CD4-positive, alpha-beta T cell (primary cell): ENCODE measurements around the gene ZNF565. TPM values are rescaled to one million over a fixed set of nuclear protein-coding genes. Genes with fewer than 3 reads are reported as not detected.

Experiments used
- ATAC-seq: fragments of 200-7000 bp; cut with Tn5 transposase; one replicate; pipeline ENCODE4 v1.10.0; 2022; ENCODE audit warnings: mild to moderate bottlenecking; ENCODE audit not compliant: poor library complexity
- CTCF ChIA-PET: fragments of 350-600 bp; sonication (Branson Sonifier 250); formaldehyde crosslinking; loops from one replicate; lab custom pipeline; 2021; ENCODE audit warnings: antibody characterized with exemption, inconsistent platforms; lab: Charles Lee
- POLR2A ChIA-PET: fragments of 350-600 bp; sonication (Branson Sonifier 250); formaldehyde crosslinking; loops from one replicate; lab custom pipeline; 2021; ENCODE audit warnings: antibody characterized with exemption, inconsistent platforms; lab: Charles Lee
- DNase-seq, 14 experiments: peaks; one replicate each; pipeline ENCODE4 v3.0.0-alpha.2; 2013 to 2020; ENCODE audit warnings: mixed read lengths in 2 of 14
- H3K27ac ChIP-seq, 2 donors: one replicate each; pipeline versions ENCODE4 v1.5.1 to v1.7.0; 2013; ENCODE audit warnings: low read length in 2 of 2, low read depth in 1 of 2, mild to moderate bottlenecking in 1 of 2
- H3K27me3 ChIP-seq, 2 experiments: 1 replicate in 1 of 2; 2 replicates in 1 of 2; pipeline versions ENCODE4 v1.6.1 to v1.7.0; 2013; ENCODE audit warnings: low read length in 2 of 2, control low read depth in 1 of 2, mild to moderate bottlenecking in 1 of 2, moderate library complexity in 1 of 2; ENCODE audit not compliant: insufficient read depth in 2 of 2, control insufficient read depth in 1 of 2
- H3K36me3 ChIP-seq: one replicate; pipeline ENCODE4 v1.6.1; 2013; ENCODE audit warnings: low read length, control low read depth; ENCODE audit not compliant: insufficient read depth
- H3K4me1 ChIP-seq: one replicate; pipeline ENCODE4 v1.6.1; 2013; ENCODE audit warnings: low read length, control low read depth; ENCODE audit not compliant: insufficient read depth
- H3K4me3 ChIP-seq: one replicate; pipeline ENCODE4 v1.5.1; 2013; ENCODE audit warnings: mild to moderate bottlenecking, low read length, moderate library complexity
- H3K9me3 ChIP-seq, 2 experiments: 1 replicate in 1 of 2; 2 replicates in 1 of 2; pipeline versions ENCODE4 v1.6.1 to v1.7.0; 2013; ENCODE audit warnings: low read length in 2 of 2, mild to moderate bottlenecking in 2 of 2, control low read depth in 1 of 2, moderate library complexity in 1 of 2; ENCODE audit not compliant: control insufficient read depth in 1 of 2, insufficient read depth in 1 of 2
- H3K27ac Mint-ChIP-seq: one replicate; pipeline ENCODE4 v1.8.0; 2020; ENCODE audit warnings: mixed read lengths
- H3K27me3 Mint-ChIP-seq: one replicate; pipeline ENCODE4 v1.8.0; 2021; ENCODE audit warnings: mixed read lengths
- H3K36me3 Mint-ChIP-seq: one replicate; pipeline ENCODE4 v1.8.0; 2021; ENCODE audit warnings: low read depth, mixed read lengths
- H3K4me1 Mint-ChIP-seq: one replicate; pipeline ENCODE4 v1.8.0; 2021; ENCODE audit warnings: low read depth, mixed read lengths
- H3K4me3 Mint-ChIP-seq: one replicate; pipeline ENCODE4 v1.8.0; 2020; ENCODE audit warnings: mild to moderate bottlenecking, mixed read lengths
- H3K9me3 Mint-ChIP-seq: one replicate; pipeline ENCODE4 v1.8.0; 2020; ENCODE audit warnings: mixed read lengths
- intact Hi-C, 2 experiments: fragments of 100-400 bp; cut with DNase I in 1 of 2; cut with micrococcal nuclease in 1 of 2; formaldehyde crosslinking; loops; one replicate each; pipeline versions ENCODE4 v1.15.1 to v1.9.0; 2023 to 2025; cut with DNase I, micrococcal nuclease
- total RNA-seq, 174 experiments: library from RNA in 2 of 174; stranded (reverse) in 2 of 174; gene quantifications; one replicate each; pipeline ENCODE4 v1.2.3 and lab custom pipeline; 2021 to 2026
- TF ChIP-seq, protein P1 (sequence below): fragments of 200-600 bp; IDR thresholded peaks from one replicate; pipeline ENCODE4 v1.8.0; 2022; ENCODE audit warnings: antibody characterized with exemption, mild to moderate bottlenecking

ZNF565 gene
- total RNA-seq, 2 experiments from 2014 or later = 7.6 to 8.5 TPM

DNA sequence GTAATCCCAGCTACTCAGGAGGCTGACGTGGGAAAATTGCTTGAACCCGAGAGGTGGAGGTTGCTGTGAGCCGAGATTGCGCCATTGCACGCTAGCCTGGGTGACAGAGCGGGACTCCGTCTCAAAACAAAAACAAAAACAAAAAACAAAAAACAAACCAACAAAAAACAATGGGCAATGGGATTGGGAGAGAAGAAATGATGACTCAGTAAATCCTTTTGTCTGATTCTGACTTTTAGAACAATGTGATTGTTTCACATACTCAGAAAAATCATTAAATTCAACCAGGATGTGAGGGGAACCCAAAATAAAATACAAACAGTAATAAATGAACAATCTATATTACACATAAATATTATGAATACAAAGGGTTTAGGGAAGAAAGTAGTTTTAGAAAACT is 5.1 kb downstream of the ZNF565 start:
- intact Hi-C loops = no loop called here
- TF ChIP-seq, protein P1, sequence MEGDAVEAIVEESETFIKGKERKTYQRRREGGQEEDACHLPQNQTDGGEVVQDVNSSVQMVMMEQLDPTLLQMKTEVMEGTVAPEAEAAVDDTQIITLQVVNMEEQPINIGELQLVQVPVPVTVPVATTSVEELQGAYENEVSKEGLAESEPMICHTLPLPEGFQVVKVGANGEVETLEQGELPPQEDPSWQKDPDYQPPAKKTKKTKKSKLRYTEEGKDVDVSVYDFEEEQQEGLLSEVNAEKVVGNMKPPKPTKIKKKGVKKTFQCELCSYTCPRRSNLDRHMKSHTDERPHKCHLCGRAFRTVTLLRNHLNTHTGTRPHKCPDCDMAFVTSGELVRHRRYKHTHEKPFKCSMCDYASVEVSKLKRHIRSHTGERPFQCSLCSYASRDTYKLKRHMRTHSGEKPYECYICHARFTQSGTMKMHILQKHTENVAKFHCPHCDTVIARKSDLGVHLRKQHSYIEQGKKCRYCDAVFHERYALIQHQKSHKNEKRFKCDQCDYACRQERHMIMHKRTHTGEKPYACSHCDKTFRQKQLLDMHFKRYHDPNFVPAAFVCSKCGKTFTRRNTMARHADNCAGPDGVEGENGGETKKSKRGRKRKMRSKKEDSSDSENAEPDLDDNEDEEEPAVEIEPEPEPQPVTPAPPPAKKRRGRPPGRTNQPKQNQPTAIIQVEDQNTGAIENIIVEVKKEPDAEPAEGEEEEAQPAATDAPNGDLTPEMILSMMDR = no peak
- ChIA-PET CTCF (no interaction called here), POLR2A (no interaction called here)
- Histone ChIP-seq H3K4me3 (no peak overlapping the region), H3K27ac (no peak overlapping the region), H3K36me3 (no peaks in the 10 kb centered on the region), H3K27me3 (no peaks in the 10 kb centered on the region), H3K9me3 (no peaks in the 10 kb centered on the region), H3K4me1 (peaks cover 9% of the 10 kb centered on the region)
- Mint-ChIP-seq H3K27me3 (no peaks in the 10 kb centered on the region), H3K27ac (no peak overlapping the region), H3K4me1 (no peaks in the 10 kb centered on the region), H3K36me3 (peaks cover 19% of the 10 kb centered on the region), H3K9me3 (no peaks in the 10 kb centered on the region), H3K4me3 (no peak overlapping the region)
- ATAC-seq (no peak), DNase-seq (no peak)

DNA sequence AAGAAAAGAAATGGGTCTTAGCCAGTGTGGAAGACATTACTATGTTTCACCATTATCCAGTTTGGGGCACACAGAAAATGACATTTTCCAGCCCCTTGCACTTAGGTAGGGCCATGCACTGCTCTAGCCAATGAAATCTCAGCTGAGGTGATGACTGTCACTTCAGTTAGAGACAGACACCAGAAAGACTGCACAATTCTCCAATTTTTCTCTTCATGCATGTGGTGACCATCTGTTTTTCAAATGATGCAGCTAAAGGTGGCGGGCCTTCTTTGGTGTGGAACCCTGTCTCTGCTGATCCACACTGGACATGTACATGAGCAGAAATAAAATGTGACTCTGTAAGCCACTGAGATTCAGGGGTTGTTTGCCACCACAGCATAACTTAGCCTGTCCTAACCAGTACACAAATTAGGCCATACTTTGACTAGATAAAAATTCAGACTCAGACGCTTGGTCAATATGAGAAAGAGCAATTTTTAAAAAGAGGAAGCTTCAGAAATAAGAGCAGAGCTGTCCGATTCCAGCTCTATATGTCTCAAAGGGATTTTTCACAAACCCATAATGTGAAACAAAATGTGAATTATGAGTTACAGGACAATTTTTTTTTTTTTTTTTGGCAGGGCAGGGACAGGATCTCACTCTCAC is 6.7 kb downstream of the ZNF565 start:
- H3K4me3 ChIP-seq = no peak overlapping the region
- no peaks in the 10 kb centered on the region for H3K9me3 Mint-ChIP-seq
- no peak overlapping the region for H3K27ac Mint-ChIP-seq
- intact Hi-C loops = no loop called here
- no peaks in the 10 kb centered on the region for H3K4me1 ChIP-seq
- peaks cover 20% of the 10 kb centered on the region for H3K36me3 Mint-ChIP-seq
- DNase-seq (no peak), ATAC-seq (no peak)
- H3K4me1 Mint-ChIP-seq = peaks cover under 1% of the 10 kb centered on the region
- TF ChIP-seq, protein P1 = no peak
- no peaks in the 10 kb centered on the region for H3K9me3 ChIP-seq
- H3K27me3 ChIP-seq = no peaks in the 10 kb centered on the region
- ChIA-PET POLR2A (no interaction called here), CTCF (no interaction called here)
- no peak overlapping the region for H3K4me3 Mint-ChIP-seq
- no peak overlapping the region for H3K27ac ChIP-seq
- H3K27me3 Mint-ChIP-seq = no peaks in the 10 kb centered on the region
- no peaks in the 10 kb centered on the region for H3K36me3 ChIP-seq

DNA sequence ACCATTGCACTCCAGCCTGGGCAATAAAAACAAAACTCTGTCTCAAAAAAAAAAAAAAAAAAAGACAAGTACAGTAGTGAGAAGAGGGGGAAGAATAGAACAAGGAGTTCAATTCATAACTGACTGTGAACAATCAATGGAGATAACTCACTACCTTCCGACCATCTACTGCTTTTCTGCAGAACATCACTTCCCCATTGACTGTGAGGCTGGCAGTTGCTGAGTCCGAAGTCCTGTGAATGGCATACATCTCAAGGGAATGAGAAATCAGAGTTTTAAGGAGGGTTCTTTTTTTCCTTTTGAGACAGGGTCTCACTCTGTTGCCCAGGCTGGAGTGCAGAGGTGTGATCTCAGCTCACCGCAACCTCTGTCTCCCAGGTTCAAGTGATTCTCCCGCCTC is 11.2 kb downstream of the ZNF565 start:
- Histone ChIP-seq H3K4me3 (no peak overlapping the region), H3K36me3 (peaks cover 10% of the 10 kb centered on the region), H3K9me3 (no peaks in the 10 kb centered on the region), H3K4me1 (no peaks in the 10 kb centered on the region), H3K27ac (no peak overlapping the region), H3K27me3 (no peaks in the 10 kb centered on the region)
- POLR2A ChIA-PET = interaction anchor here (0.6 kb wide), 1 partner anchor 1392 kb away, joined by 3 read pairs; the partner anchor contains the start of genes ZNF540 and ZNF571
- no peaks in the 10 kb centered on the region for H3K27me3 Mint-ChIP-seq
- ATAC-seq (no peak), DNase-seq (no peak)
- H3K9me3 Mint-ChIP-seq = no peaks in the 10 kb centered on the region
- H3K4me3 Mint-ChIP-seq = no peak overlapping the region
- CTCF ChIA-PET = no interaction called here
- intact Hi-C loops = no loop called here
- H3K36me3 Mint-ChIP-seq = peaks cover 36% of the 10 kb centered on the region
- TF ChIP-seq, protein P1 = no peak
- H3K4me1 Mint-ChIP-seq = peaks cover 4% of the 10 kb centered on the region
- no peak overlapping the region for H3K27ac Mint-ChIP-seq
